RKO (cell line): Measurements from ENCODE around the gene TTLL5.
A peak's percentile ranks its signal among the peaks of the same experiment; 100 is the strongest.

Experiments used
- DNase-seq: peaks from one replicate; pipeline ENCODE4 v3.0.0-alpha.2; 2016; ENCODE audit warnings: low spot score

Gene TTLL5

GRCh38 chr14:75969891-75970290 lies 308.8 kb downstream of the TTLL5 start:
- DNase-seq: no peak

GRCh38 chr14:75970989-75971388 lies 309.9 kb downstream of the TTLL5 start:
- DNase-seq: no peak

- no peak for DNase-seq
Measured at GRCh38 chr14:75971509-75971908, 310.5 kb downstream of the TTLL5 start.

- no peak for DNase-seq
Measured at GRCh38 chr14:75972801-75973421, 311.9 kb downstream of the TTLL5 start.

- DNase-seq: no peak
Measured at GRCh38 chr14:75976826-75977581, 316.0 kb downstream of the TTLL5 start.

GRCh38 chr14:75977582-75977943 lies 316.5 kb downstream of the TTLL5 start:
- DNase-seq: no peak

GRCh38 chr14:75978249-75978731 lies 317.2 kb downstream of the TTLL5 start:
- no peak for DNase-seq

- no peak for DNase-seq
Measured at GRCh38 chr14:75979071-75979571, 318.1 kb downstream of the TTLL5 start.

GRCh38 chr14:75979648-75980565 lies 318.9 kb downstream of the TTLL5 start:
- DNase-seq: no peak

- no peak for DNase-seq
Measured at GRCh38 chr14:75980856-75981255, 319.8 kb downstream of the TTLL5 start.

GRCh38 chr14:75981426-75982265 lies 320.6 kb downstream of the TTLL5 start, which contains the start of gene TGFB3:
Gene TGFB3 (minus strand): TSS chr14:75981995. CDS start chr14:75980893, 1,102 bp downstream.
- DNase-seq: peak; percentile 80

- DNase-seq: peak; percentile 76
Measured at GRCh38 chr14:75982266-75983018, 321.4 kb downstream of the TTLL5 start.

GRCh38 chr14:75983019-75983358 lies 321.9 kb downstream of the TTLL5 start:
- no peak for DNase-seq

GRCh38 chr14:75984674-75985073 lies 323.6 kb downstream of the TTLL5 start:
- no peak for DNase-seq

- peak; percentile 86 for DNase-seq
Measured at GRCh38 chr14:75985618-75986438, 324.8 kb downstream of the TTLL5 start, which contains the start of gene IFT43. Gene IFT43 (plus strand): TSS chr14:75985763. CDS start chr14:75985787, 24 bp downstream.

- peak; percentile 34 for DNase-seq
Measured at GRCh38 chr14:75986439-75986765, 325.4 kb downstream of the TTLL5 start.

GRCh38 chr14:75987201-75987970 lies 326.3 kb downstream of the TTLL5 start:
- no peak for DNase-seq

GRCh38 chr14:75989134-75989533 lies 328.1 kb downstream of the TTLL5 start:
- no peak for DNase-seq

GRCh38 chr14:75990297-75990696 lies 329.3 kb downstream of the TTLL5 start:
- DNase-seq: no peak
